Hematopoietic multipotent progenitor cell treated with erythropoietin and hydrocortisone succinate and interleukin-3 and kit ligand, for 15 days (in vitro differentiated cells): Measurements from ENCODE around the gene EGFR.

Source experiments
- DNase-seq: peaks from one replicate; pipeline ENCODE4 v3.0.0-alpha.2; 2015; ENCODE audit warnings: low spot score

EGFR gene

GRCh38 chr7:55036950-55037736 lies 18.3 kb downstream of the EGFR start:
- DNase-seq: no peak

- no peak for DNase-seq
Measured at GRCh38 chr7:55043691-55044370, 25.0 kb downstream of the EGFR start.

- DNase-seq: no peak
Measured at GRCh38 chr7:55044371-55044717, 25.5 kb downstream of the EGFR start.

GRCh38 chr7:55044791-55045190 lies 26.0 kb downstream of the EGFR start:
- DNase-seq: no peak

GRCh38 chr7:55046582-55047342 lies 27.9 kb downstream of the EGFR start:
- no peak for DNase-seq

- DNase-seq: no peak
Measured at GRCh38 chr7:55048221-55048859, 29.5 kb downstream of the EGFR start.

GRCh38 chr7:55050281-55050680 lies 31.5 kb downstream of the EGFR start:
- DNase-seq: no peak

- DNase-seq: no peak
Measured at GRCh38 chr7:55052081-55052480, 33.3 kb downstream of the EGFR start.

GRCh38 chr7:55052741-55053427 lies 34.1 kb downstream of the EGFR start:
- DNase-seq: no peak

- DNase-seq: no peak
Measured at GRCh38 chr7:55053651-55054571, 35.1 kb downstream of the EGFR start.

- no peak for DNase-seq
Measured at GRCh38 chr7:55054758-55055157, 35.9 kb downstream of the EGFR start.

GRCh38 chr7:55055479-55055878 lies 36.7 kb downstream of the EGFR start:
- DNase-seq: no peak

- no peak for DNase-seq
Measured at GRCh38 chr7:55056068-55056467, 37.3 kb downstream of the EGFR start.

- DNase-seq: no peak
Measured at GRCh38 chr7:55056577-55057480, 38.0 kb downstream of the EGFR start.

GRCh38 chr7:55058314-55058713 lies 39.5 kb downstream of the EGFR start:
- no peak for DNase-seq

GRCh38 chr7:55059021-55059420 lies 40.2 kb downstream of the EGFR start:
- no peak for DNase-seq

- DNase-seq: no peak
Measured at GRCh38 chr7:55060085-55060484, 41.3 kb downstream of the EGFR start.

- no peak for DNase-seq
Measured at GRCh38 chr7:55060636-55061022, 41.8 kb downstream of the EGFR start.

GRCh38 chr7:55061726-55062499 lies 43.1 kb downstream of the EGFR start:
- no peak for DNase-seq
